Lower leg skin (tissue), 3 donors: Measurements from ENCODE around the gene KIF14.

Source experiments
- POLR2A ChIP-seq, 2 donors: fragments of 450-650 bp; IDR thresholded peaks; one replicate each; pipeline ENCODE4 v1.6.1; 2016 to 2017; ENCODE audit warnings: antibody characterized with exemption in 2 of 2, mild to moderate bottlenecking in 1 of 2, moderate library complexity in 1 of 2
- TF ChIP-seq, protein P1 (sequence below), 3 donors: fragments of 450-650 bp; IDR thresholded peaks; one replicate each; pipeline ENCODE4 v1.5.1; 2016; ENCODE audit warnings: antibody characterized with exemption in 3 of 3, mild to moderate bottlenecking in 3 of 3, moderate library complexity in 2 of 3

DNA sequence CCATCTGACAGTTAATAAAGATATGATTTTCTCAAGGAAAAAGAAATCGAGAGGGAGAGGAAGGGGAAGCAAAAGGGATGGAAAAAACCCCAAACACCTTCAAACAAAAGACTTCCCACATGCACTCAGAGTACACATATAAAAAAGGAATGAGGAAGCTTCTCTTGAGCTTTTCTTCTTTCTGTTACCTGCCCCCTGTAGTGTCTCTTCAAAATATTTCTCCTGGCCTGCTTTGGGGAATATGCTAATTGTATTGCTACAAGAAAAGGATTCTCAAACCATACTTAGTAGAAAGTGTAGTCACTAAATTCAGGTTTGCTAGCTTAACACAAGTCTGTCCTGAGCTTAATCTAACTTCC lies 58.7 kb downstream of the KIF14 start:
- TF ChIP-seq, protein P1, sequence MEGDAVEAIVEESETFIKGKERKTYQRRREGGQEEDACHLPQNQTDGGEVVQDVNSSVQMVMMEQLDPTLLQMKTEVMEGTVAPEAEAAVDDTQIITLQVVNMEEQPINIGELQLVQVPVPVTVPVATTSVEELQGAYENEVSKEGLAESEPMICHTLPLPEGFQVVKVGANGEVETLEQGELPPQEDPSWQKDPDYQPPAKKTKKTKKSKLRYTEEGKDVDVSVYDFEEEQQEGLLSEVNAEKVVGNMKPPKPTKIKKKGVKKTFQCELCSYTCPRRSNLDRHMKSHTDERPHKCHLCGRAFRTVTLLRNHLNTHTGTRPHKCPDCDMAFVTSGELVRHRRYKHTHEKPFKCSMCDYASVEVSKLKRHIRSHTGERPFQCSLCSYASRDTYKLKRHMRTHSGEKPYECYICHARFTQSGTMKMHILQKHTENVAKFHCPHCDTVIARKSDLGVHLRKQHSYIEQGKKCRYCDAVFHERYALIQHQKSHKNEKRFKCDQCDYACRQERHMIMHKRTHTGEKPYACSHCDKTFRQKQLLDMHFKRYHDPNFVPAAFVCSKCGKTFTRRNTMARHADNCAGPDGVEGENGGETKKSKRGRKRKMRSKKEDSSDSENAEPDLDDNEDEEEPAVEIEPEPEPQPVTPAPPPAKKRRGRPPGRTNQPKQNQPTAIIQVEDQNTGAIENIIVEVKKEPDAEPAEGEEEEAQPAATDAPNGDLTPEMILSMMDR (IDR thresholded peaks at IDR 0.05), result no peak
- no peak for TF ChIP-seq POLR2A (IDR thresholded peaks at IDR 0.05)
